DMS153 (cell line): Measurements from ENCODE around the gene TSPAN14.

Source experiments
- DNase-seq: peaks from one replicate; lab custom pipeline; 2025; lab: John Stamatoyannopoulos, UW

Gene TSPAN14

DNA sequence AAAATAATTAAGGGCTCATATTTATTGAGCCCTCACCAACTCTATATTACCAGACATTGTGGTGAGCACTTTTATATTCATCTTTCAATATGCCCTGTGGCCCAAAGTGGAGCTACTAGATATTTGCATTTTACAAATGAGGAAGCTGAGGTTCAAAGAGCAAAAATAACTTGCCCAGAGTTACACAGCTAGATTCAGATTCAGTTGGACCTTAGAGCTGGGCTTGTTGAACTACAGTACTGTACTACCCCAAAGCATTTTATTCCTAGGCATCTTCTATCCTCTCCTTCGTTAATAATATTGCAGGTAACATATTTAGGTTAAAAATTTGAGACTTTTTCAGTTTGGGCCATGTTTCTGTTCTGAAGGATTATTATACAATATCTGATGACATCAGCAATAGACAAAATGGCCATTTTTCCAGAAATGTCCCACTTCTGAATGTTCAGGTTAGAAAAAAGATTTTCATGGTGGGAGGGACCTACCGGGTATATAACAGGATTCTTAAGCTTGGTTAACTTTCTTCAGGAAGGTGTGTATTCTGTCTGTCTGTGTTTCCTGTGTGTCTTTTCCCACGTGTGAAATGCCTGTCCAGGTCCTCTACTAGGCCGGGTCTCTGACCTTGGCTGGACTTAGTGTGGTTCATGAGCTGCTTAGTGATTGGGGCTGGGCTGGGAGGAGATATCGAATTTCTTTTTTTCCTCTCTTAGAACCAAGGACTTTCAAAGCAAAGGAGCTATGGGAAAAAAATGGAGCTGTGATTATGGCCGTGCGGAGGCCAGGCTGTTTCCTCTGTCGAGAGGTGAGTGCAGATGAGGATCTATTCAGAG, 32.2 kb upstream of the TSPAN14 start:
- no peak for DNase-seq

DNA sequence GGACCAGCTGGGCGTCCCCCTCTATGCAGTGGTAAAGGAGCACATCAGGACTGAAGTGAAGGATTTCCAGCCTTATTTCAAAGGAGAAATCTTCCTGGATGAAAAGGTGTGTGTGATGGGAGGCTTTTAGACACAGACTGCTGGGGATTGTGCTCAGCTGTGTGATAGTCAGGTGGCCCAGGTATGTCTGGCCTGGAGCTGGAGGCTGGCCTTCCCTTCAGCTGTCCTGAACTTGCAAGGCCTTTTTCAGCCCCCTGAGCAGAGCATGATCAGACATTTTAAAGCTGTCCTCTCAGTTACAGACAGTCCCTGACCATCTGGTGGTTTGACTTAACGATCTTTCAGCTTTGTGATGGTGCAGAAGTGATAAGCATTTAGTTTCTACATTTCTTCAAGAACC, 28.2 kb upstream of the TSPAN14 start:
- no peak for DNase-seq

DNA sequence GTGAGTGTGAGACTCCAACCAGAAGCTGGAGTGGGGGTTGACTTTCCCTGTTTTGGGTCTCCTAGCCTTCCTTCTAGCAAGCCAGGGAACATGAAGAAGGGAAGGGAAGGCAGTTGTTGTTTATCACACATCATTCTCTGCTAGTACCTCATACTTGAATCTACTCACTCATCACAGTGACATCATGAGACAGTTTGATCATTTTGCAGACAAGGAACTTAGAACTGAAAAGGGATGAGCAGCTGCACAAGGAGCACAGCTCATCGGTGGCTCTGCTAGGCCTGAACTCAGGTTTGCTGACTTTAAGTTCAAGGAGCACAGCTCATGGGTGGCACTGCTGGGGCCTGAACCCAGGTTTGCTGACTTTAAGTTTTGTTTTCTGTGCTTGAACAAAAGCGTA, 26.6 kb upstream of the TSPAN14 start:
- no peak for DNase-seq

DNA sequence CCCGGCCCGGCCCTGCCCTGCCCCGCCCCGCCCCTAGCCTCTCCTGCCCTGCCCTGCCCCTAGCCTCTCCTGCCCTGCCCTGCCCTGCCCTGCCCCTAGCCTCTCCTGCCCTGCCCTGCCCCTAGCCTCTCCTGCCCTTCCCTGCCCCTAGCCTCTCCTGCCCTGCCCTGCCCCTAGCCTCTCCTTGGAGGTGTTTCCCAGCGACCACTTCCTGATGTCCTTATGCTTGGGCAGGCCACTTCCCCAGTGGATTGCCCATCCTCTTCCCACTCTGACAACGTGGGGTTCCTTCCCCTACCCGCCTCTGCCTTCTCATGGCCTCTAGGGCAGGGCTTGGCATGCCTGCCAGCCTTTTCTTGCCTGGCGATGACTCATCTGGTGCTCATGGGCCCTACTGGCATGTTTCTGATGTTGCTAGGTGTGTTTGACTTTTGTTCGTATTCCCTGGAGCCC, 24.6 kb upstream of the TSPAN14 start:
- peak; percentile 25 for DNase-seq

DNA sequence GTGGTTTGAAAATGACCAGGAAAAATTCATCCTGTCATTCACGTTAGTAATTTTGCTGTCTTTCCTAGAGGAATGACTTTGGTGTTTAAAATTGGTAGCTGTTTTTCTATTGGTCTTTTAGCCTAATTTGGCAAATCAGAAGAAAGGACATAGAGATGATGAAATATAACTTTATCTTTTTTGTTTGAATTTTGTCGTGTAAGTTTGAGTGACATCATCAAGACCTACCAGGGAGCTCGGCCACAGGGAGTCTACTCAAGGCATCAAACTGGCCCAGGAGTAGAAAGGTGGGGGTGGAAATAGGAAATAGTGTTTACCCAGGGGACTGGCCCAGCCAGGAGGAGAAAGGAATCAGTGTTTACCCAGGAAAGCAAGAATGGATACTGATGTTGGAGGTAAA, 21.0 kb upstream of the TSPAN14 start:
- no peak for DNase-seq

DNA sequence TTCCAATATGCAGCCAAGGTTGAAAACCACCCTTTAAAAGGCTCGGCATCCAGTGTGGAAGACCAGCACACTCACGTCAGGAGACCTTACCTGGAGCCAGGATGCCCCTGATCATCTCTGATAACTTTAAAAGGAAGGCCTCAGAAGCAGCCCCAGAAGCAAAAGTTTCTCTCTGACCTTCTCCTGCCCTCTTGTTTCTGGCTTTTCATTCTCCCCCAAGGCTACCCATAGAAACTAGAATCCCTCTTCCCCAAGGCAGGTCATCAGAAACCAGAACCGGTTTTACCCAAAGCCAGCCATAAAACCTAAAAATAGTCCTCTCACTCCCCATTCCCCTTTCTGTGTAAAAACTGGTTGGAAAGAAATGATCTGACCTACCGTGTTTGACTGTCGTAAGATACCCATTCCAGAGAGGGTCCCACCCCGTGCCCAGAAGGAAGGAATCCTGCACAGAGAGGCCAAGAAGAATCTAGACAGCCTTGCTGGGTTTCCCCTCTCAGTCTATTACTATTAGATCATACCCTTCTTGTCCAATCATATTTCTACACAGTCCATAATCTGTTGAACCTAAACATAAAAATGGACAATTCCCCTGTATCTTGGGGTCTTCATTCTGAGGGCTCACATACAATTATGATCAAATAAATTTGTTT, 17.5 kb upstream of the TSPAN14 start:
- DNase-seq = no peak

DNA sequence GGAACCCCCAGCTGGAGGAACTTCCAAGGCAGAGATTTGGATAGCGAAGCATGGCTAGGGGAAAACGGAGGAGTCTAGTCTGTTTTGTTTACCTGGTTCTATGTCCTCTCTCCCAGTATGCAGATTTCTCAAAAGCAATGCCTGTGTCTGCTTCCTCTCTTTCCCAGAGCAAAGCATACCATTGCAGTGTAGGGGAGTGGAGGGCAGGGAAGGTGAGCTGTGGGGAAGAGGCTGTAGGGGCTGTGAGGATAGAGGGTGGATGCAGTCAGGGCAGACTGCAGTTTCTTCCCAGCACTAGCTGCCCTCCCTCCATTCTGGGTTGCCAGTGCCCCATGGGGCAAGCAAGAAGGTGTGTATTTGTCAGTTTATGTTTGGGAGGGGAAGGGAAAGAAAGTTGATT, 16.9 kb upstream of the TSPAN14 start:
- no peak for DNase-seq

DNA sequence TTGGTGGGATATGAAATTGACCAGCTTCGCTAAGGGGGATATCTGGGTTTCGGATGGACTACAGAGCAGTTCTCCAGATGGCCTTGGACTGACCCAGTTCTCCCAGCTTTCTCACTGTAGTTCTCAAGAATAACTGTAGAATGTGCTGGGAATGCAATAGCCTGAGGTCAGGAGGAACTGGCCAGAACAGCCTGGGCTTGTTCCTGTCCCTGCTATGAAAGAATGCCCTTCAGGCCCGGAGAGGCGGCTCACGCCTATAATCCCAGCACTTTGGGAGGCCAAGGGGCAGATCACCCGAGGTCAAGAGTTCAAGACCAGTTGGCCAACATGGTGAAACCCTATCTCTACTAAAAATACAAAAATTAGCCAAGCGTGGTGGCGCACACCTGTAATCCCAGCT, 12.3 kb upstream of the TSPAN14 start:
- DNase-seq = no peak

DNA sequence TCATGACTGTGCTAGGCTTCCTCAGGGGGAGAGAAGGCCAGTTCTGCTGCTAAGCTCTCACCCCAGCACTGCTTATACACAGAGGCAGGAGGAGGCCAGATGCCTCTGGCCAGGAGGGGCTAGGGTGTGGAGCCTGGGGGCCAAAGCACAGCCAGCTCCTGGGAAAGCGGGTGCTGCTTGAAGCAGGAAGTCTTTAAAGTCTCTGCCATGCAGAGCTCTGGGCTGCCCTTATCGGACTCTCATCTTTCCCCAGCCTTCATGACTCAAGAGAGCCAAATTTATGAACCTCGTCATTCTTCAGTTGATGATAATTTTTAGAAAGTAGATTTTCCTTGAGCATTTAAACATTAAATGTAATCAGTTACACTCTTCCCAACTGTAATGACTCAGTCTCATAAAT, 11.2 kb upstream of the TSPAN14 start:
- no peak for DNase-seq

DNA sequence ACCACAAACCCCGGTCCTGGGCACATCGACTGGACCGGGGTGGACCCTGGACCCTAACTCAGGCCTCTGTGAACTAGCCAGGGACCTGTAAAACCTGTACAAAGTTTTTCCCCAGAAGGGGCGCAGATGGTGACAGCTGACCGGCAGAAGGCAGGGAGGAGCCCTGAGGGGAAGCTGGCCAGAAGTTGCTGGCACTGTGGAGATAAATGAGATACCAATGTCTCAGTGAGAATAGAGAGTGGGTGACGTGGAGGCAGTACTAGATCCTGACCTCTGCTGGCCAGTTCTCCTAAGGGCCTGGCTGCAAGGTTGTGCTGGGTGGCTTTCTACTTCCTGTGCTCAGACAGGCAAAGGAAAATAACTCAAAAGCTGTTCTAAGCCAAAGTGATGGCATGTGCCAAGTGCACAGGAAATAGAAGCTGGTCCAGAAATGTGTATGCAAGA, 10.6 kb upstream of the TSPAN14 start:
- DNase-seq = no peak

DNA sequence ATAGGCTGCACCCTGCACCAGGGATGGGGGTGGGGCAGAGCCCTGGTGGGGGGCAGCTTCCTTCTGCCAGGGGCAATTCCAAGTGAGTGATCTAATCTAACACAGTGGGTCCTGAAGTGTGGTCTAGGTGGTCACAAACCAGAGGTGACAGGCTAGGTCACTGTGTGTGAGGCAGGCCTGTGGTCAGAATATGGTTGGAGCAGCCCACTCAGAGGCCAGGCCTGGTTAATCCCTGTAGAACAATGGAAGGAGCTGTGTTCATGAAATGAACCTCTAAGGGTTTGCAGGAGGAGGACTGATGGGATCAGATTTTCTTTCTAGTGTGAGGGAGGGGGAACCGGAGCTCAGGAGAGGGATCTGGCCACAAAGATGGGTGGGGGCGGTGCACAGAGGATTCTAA, 10.0 kb upstream of the TSPAN14 start:
- no peak for DNase-seq

DNA sequence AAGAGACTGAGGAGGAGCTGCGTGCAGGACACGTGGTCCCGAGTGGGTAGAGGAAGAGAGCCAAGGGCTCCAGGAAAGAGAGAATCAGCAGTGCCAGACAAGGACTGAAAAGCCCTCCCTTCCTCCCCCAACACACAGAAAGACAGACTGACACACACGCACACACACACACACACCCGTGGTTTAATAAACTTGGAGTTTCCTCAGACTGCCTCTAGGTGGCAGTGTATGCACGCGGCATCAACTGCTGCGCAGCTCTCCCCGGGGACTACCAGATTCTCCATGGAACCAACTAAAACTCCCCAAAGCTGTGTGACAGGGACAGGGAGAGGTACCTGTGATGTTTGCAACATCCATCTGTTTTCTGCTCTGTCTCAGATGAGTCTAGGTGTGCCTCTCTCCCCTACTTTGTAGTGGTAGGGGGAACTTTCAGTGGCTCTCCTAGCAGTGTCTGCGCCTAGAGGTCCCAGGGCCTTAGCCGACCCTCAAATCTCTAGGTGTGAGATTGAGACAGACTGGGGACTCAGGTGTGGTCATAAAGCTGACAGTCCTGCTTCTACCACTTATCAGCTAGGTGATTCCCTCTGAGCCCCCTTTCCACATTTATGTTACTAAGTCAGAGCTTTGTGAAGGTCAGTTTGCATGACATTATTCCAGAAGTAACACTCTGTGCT, 9.3 kb upstream of the TSPAN14 start:
- DNase-seq = no peak

DNA sequence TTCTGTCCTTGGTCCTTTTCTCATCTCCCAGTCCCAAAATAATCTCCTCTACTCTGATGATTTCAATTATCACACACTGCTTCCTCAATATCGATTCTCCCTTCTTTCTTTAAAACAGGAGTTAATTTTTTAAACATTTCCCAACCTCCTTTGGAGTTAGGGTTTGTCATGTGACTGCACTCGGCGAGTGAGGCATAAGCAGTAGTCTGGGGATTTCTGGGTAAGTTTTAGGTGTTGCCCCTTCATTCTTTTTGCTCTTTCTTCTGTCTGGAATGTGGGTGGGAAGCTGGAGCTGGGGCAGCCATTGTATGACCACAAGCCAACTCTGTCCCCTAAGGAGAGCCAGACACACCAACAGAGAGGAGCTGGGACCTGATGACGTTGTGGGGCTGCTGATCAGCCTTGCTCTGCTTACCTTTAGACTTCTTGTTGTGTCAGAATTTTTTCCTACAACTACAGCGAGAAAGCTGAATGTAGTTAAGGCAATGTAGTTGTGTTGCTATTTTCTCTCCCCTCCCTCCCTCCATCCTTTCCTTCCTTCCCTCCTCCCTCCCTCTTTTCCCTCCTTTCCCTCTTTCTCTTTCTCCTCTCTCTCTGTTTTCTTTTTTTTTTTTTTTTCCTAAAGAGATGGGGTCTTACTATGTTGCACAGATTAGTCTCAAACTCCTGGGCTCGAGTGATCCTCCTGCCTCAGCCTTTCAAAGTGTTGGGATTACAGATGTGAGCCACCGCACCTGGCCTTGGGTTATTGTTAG, 6.5 kb upstream of the TSPAN14 start:
- no peak for DNase-seq

DNA sequence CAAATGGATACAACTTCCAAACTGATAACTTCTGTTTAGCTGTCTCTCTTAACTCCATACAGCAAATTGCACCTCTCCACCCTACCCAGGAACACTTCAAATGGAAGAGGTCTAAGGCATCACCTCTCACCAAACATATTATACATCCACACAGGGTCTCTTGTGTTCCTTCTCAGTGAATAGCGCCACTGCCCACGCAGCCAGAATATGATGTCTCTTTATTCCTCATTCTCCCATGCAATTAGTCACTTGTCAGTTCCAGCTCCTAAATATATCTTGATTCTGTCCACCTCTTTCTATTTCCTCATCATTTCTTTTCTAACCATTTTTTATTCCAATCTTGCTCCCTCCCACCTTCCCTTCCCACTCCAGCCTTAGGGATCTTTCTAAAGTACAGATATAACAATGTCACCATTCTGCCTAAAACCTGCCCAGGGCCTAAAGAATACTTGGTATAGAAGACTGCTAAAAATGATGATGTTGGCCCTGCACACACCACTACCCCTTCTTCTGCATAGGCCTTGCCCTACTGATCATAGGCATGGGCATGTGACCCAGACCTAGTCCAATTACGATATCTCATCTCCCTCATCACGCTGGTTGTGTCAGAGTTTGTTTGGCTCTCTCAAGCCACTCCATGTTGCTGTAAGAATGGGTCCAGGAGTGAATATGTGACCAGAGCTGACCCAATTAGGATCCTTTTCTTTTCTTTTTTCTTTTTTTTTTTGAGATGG, 5.7 kb upstream of the TSPAN14 start:
- DNase-seq = no peak

DNA sequence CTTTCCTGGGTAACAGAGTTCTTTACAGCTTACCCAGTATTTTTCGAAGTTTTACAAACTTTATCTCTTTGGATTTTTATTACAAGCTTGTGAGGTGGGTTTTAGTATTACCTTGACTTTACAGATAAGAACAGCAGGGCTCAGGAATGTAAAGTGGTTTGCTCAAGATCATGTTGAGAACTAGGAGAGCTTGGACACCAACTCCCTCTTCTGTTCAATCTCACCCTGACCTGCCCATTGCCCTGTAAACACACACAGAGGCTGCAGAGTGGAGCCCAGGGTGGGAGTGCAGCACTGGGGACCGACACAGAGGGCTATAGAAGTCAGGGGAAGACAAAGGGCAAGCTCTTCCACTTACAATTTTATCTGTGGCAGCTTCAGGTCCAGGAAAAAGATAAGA, 4.6 kb upstream of the TSPAN14 start:
- no peak for DNase-seq

DNA sequence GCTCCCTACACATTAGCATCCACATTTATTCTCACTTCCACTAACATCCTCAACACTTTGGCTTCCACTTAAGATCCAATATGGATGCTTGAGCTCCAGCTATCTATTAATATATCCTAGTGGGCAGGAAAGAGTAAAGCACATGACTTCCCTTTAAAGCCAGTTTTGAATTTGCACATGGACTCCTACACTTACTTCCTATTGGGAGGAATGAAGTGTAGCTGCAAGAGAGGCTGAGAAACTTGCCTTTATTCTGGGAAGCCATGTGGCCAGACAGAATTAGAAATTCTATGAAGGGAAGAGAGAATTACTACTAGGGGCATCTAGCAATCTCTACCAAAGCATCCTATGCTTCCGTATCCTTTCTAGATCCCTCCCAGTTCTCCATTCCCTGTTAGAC, 3.0 kb upstream of the TSPAN14 start:
- DNase-seq = no peak

DNA sequence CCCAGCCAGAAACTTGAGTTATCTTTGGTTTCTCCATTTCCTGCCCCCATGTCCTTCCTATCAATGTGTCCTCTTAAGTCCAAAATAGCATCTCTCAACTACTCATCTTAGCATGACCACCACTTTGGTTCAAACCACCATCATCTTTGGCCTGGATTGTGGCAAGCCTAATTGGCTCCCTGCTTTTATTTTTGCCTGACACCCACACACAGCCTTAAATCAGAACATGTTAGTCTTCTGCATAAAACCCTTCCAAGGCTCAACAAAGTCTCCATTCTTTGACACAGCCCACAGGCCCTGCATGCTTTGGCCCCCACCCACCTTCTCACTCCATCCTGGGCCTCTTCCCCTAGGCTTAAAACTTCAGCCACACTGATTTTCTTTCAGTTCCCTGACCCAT, 2.0 kb upstream of the TSPAN14 start:
- no peak for DNase-seq

DNA sequence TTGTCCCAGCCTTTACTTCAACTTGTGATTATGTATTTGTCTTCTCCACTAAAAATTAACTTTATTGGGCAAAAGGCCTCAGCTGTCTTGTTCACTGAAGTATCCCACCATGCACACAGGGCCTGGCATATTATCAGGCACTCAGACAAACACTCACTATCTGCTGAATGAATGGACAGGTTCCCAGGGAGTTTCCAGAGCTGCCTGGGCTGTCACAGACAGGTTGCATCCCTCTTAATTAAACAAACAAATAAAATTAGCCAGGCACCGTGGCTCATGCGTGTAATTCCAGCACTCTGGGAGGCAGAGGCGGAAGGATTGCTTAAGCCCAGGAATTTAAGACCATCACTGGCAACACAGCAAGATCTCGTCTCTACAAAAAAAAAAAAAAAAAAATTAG, 1.5 kb upstream of the TSPAN14 start:
- no peak for DNase-seq

DNA sequence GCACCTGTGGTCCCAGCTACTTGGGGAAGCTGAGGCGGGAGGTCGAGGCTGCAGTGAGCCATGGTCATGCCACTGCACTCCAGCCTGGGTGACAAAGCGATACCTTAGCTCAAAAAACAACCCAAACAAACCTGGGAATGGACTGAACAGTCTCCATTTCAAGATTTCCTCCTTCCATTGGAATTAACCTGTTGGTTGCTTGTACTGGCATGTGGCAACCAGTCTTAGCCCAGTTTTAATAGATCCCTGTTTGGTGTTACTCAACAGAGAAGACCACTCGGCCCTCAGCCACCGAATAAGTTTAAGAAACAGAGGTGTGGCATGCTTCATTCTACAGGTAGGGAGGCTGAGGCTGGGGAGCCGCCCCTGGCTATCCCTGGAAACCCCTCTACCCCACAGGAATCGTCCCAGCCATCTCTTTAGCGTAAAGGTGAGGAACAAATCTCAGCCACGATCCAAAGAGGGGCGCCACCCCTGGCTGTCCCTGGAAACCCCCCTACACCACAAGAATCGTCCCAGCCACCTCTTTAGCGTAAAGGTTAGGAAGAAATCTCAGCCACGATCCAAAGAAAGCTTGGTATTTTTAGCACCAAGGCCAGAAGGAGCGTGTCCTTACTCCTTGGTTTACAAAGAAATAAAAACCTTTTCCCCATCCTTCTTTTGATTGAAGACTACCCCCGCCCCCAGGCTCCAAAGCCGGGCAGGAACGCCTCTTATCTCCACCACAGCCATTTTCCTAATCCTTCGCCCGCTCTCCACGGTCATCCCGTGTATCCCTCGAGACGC, 861 bp upstream of the TSPAN14 start:
- DNase-seq = no peak

DNA sequence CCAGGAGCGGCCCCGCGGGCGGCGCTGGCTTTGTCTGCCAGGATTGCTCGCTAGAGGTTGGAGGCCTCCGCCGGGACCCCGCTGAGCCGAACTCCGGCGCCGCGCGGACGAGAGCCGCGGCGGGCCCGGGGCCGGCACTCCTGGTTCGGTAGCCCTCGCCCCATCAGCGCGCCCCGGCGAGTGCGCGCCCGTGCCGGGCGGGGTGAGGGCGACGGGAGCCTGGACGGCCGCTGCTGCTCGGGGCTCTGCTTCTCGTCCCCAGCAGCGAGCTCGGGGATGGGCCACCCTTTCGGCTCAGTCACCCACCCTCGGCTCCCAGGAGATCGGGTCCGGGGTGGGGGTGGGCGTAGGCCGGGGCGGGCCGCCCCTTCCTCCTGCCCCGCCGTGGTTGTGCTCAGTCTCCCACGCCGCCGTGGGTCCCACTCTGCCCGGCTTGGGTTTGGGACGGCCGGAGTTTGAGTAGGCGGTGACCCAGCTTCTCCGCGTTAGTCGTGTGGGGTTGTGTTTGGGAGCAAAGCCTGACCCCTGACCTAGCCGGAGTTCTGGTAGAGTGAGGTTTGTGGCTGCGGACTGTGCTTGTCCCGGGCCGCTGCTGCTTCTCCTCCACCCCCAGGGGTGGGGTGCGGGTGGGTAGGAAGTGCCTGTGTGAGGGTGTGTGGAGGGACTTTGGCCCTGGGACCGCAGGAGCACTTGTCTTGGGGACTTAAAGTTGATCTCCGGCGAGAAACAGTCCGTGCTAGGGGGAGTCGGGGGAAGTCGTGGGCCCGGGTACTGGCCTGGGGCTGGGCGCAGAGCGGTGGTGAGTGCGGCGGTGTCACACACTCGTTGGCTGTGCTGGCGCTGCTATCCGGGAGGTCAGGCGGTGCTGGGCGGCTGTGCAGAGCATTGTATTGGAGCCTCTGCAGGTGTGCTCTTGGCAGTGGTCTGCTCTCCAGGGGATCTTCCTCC, 677 bp downstream of the TSPAN14 start:
- DNase-seq = no peak
